ENCODE measurements around the gene TPH1. TPM values are rescaled to one million over a fixed set of nuclear protein-coding genes. Genes with fewer than 3 reads are reported as not detected.

The TPH1 gene
- total RNA-seq, result under 1 TPM; 0.24 to 0.31 TPM
- polyA plus RNA-seq (2013, experiment 1 of 2), result 0.18 TPM
- 0.12 TPM for polyA plus RNA-seq (2013, experiment 2 of 2)
- long read RNA-seq, experiment 1, result 0 reads
- long read RNA-seq, experiment 2, result 0 reads
- long read RNA-seq, experiment 3, result 0 reads
- long read RNA-seq, experiment 4, result 0 reads

- peak within 1 kb of the TSS; percentile 21 for H3K4me3 Mint-ChIP-seq
- DNase-seq, result peak; percentile 86
- no peak within 1 kb of the TSS for H3K4me3 ChIP-seq (ENCODE audit: low read length)
- H3K36me3 ChIP-seq (ENCODE audit: control insufficient read depth, insufficient read depth, low read length), result no peaks in the 10 kb centered on the region
- H3K27me3 Mint-ChIP-seq (ENCODE audit: insufficient read depth), result peaks cover 72% of the 10 kb centered on the region
- WGBS, 2 experiments (ENCODE audit: insufficient coverage in 1 of 2, insufficient read length in 1 of 2), result 19 to 38% methylated on average over 9 to 36 of the region's 36 CpGs
- no peaks in the 10 kb centered on the region for H3K4me1 ChIP-seq (ENCODE audit: control insufficient read depth, insufficient read depth, low read length)
- H3K27ac Mint-ChIP-seq, result no peak within 1 kb of the TSS
- H3K27ac ChIP-seq (ENCODE audit: low read depth, low read length), result no peak within 1 kb of the TSS
- peaks cover 58% of the 10 kb centered on the region for H3K27me3 ChIP-seq (ENCODE audit: control insufficient read depth, insufficient read depth, low read length, poor library complexity, severe bottlenecking)
- no peaks in the 10 kb centered on the region for H3K4me1 Mint-ChIP-seq
- H3K9me3 ChIP-seq (ENCODE audit: control insufficient read depth, low read length), result no peaks in the 10 kb centered on the region
- no peak for TF ChIP-seq CTCF (conservative IDR thresholded peaks at IDR 0.05)
- H3K9ac ChIP-seq (ENCODE audit: extremely low read depth, low read length, poor library complexity, severe bottlenecking), result no peak within 1 kb of the TSS
- no peaks in the 10 kb centered on the region for H3K9me3 Mint-ChIP-seq
- no peaks in the 10 kb centered on the region for H3K36me3 Mint-ChIP-seq (ENCODE audit: low read depth)
Measured at GRCh38 chr11:18046116-18046777, at the start of gene TPH1. Gene TPH1, minus strand, starts transcription at chr11:18046269. Its CDS starts 5,507 bp downstream, at chr11:18040762.

GRCh38 chr11:18093959-18094358 lies 47.9 kb upstream of the TPH1 start:
- no peaks in the 10 kb centered on the region for H3K27me3 Mint-ChIP-seq (ENCODE audit: insufficient read depth)
- H3K27me3 ChIP-seq (ENCODE audit: control insufficient read depth, insufficient read depth, low read length, poor library complexity, severe bottlenecking), result no peaks in the 10 kb centered on the region
- H3K9ac ChIP-seq (ENCODE audit: extremely low read depth, low read length, poor library complexity, severe bottlenecking), result no peak overlapping the region
- H3K36me3 ChIP-seq (ENCODE audit: control insufficient read depth, insufficient read depth, low read length), result peaks cover 57% of the 10 kb centered on the region
- no peak overlapping the region for H3K27ac ChIP-seq (ENCODE audit: low read depth, low read length)
- H3K4me1 ChIP-seq (ENCODE audit: control insufficient read depth, insufficient read depth, low read length), result no peaks in the 10 kb centered on the region
- no peak overlapping the region for H3K27ac Mint-ChIP-seq
- H3K4me3 Mint-ChIP-seq, result no peak overlapping the region
- H3K9me3 ChIP-seq (ENCODE audit: control insufficient read depth, low read length), result no peaks in the 10 kb centered on the region
- no peak for TF ChIP-seq CTCF (conservative IDR thresholded peaks at IDR 0.05)
- H3K4me1 Mint-ChIP-seq, result no peaks in the 10 kb centered on the region
- DNase-seq, result no peak
- peaks cover 49% of the 10 kb centered on the region for H3K36me3 Mint-ChIP-seq (ENCODE audit: low read depth)
- no peak overlapping the region for H3K4me3 ChIP-seq (ENCODE audit: low read length)
- no peaks in the 10 kb centered on the region for H3K9me3 Mint-ChIP-seq

- peaks cover 70% of the 10 kb centered on the region for H3K36me3 ChIP-seq (ENCODE audit: control insufficient read depth, insufficient read depth, low read length)
- no peak overlapping the region for H3K27ac ChIP-seq (ENCODE audit: low read depth, low read length)
- WGBS, 2 experiments (ENCODE audit: insufficient coverage in 1 of 2, insufficient read length in 1 of 2), result 96 to 100% methylated on average over 2 of the region's 2 CpGs
- no peaks in the 10 kb centered on the region for H3K9me3 Mint-ChIP-seq
- H3K36me3 Mint-ChIP-seq (ENCODE audit: low read depth), result peaks cover 56% of the 10 kb centered on the region
- H3K4me1 ChIP-seq (ENCODE audit: control insufficient read depth, insufficient read depth, low read length), result no peaks in the 10 kb centered on the region
- TF ChIP-seq CTCF (conservative IDR thresholded peaks at IDR 0.05), result no peak
- no peaks in the 10 kb centered on the region for H3K27me3 ChIP-seq (ENCODE audit: control insufficient read depth, insufficient read depth, low read length, poor library complexity, severe bottlenecking)
- H3K27ac Mint-ChIP-seq, result no peak overlapping the region
- H3K4me3 ChIP-seq (ENCODE audit: low read length), result no peak overlapping the region
- no peaks in the 10 kb centered on the region for H3K4me1 Mint-ChIP-seq
- H3K9me3 ChIP-seq (ENCODE audit: control insufficient read depth, low read length), result no peaks in the 10 kb centered on the region
- no peak overlapping the region for H3K4me3 Mint-ChIP-seq
- no peak for DNase-seq
- no peak overlapping the region for H3K9ac ChIP-seq (ENCODE audit: extremely low read depth, low read length, poor library complexity, severe bottlenecking)
- H3K27me3 Mint-ChIP-seq (ENCODE audit: insufficient read depth), result no peaks in the 10 kb centered on the region
Measured at GRCh38 chr11:18091731-18092130, 45.7 kb upstream of the TPH1 start.

Measured in endodermal cell (in vitro differentiated cells).